ENCODE data around the gene SBF1. TPM values are rescaled to one million over a fixed set of nuclear protein-coding genes. Genes with fewer than 3 reads are reported as not detected.

Gene SBF1
- total and polyA plus RNA-seq, 12 donors = 41.0 to 73.0 (median 48.1) TPM

DNA sequence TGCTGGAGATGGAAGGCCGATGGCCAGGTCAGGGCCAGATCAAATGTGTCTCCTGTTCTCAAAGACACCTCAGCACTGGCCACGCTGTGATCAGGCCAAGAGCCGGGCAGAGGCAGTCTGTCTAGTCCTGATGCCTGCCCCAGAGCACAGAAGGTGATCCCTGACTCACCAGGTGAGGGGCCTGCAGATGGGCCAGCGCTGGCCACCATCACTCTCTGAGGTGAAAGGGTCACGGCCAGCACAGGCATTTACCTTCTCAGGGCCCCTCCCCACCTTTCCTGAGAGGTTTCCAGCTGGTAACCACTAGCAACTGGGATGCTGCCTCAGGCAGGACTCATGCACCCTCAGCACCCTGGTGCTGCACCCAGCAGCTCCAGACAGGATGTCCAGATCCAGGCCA is 2.9 kb downstream of the SBF1 start:
- TF ChIP-seq, protein P1, sequence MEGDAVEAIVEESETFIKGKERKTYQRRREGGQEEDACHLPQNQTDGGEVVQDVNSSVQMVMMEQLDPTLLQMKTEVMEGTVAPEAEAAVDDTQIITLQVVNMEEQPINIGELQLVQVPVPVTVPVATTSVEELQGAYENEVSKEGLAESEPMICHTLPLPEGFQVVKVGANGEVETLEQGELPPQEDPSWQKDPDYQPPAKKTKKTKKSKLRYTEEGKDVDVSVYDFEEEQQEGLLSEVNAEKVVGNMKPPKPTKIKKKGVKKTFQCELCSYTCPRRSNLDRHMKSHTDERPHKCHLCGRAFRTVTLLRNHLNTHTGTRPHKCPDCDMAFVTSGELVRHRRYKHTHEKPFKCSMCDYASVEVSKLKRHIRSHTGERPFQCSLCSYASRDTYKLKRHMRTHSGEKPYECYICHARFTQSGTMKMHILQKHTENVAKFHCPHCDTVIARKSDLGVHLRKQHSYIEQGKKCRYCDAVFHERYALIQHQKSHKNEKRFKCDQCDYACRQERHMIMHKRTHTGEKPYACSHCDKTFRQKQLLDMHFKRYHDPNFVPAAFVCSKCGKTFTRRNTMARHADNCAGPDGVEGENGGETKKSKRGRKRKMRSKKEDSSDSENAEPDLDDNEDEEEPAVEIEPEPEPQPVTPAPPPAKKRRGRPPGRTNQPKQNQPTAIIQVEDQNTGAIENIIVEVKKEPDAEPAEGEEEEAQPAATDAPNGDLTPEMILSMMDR (IDR thresholded peaks at IDR 0.05) = no peak
- peaks cover 31 to 67% (median 58%) of the 10 kb centered on the region in 9 donors for H3K4me1 ChIP-seq
- H3K9me3 ChIP-seq = no peaks in the 10 kb centered on the region
- H3K27me3 ChIP-seq = no peaks in the 10 kb centered on the region
- H3K27ac ChIP-seq = no peak overlapping the region
- ATAC-seq = no peak
- no peak for DNase-seq
- intact Hi-C loops (cut with DNase I) = no loop called here
- H3K4me3 ChIP-seq = no peak overlapping the region
- H3K36me3 ChIP-seq = peaks cover 0 to 14% (median 6%) of the 10 kb centered on the region in 9 donors
- 85 to 86% methylated on average over 5 of the region's 5 CpGs for WGBS, 2 donors

DNA sequence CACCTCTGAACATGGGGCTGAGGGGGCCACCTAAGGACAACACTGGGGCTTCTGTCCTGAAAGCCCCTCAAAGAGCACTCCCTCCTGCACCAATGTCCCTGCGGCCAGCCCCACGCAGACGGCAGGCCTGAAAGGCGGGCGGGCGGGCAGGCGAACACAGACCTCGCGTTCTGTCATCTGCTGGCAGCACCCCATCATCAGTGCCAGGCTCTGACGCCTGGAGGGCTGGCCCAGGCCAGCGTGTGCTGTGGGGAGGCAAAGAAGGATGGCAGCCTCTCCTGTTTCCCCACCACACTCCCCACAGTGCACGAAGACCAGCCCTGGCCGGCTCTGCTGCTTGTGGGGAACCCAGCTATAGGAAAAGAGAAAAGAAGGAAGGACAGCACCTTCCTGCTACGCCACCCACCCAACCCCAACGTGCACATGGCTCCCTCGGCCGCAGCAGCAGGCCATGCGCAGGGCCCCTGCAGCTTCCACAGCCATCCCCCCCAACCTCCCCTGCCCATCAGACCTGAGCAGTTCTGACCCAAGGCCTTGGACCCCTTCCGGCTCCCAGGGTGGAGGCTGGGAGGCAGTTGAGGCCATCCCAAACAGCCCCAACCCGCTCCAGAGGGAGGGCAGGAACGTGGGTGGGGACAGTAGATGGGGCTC is 3.5 kb downstream of the SBF1 start:
- peak overlapping the region in 1 of 10 donors; percentile 78 for H3K27ac ChIP-seq
- peaks cover 31 to 67% (median 58%) of the 10 kb centered on the region in 9 donors for H3K4me1 ChIP-seq
- TF ChIP-seq, protein P1 (IDR thresholded peaks at IDR 0.05) = no peak
- no peaks in the 10 kb centered on the region for H3K27me3 ChIP-seq
- WGBS, 2 donors = 80 to 84% methylated on average over 20 to 21 of the region's 21 CpGs
- ATAC-seq = no peak
- peaks cover 0 to 21% (median 12%) of the 10 kb centered on the region in 9 donors for H3K36me3 ChIP-seq
- H3K4me3 ChIP-seq = no peak overlapping the region
- H3K9me3 ChIP-seq = no peaks in the 10 kb centered on the region
- no peak for DNase-seq
- intact Hi-C loops (cut with DNase I) = no loop called here

- intact Hi-C loops (cut with DNase I) = no loop called here
- no peak for DNase-seq
- H3K36me3 ChIP-seq = peaks cover 0 to 29% (median 20%) of the 10 kb centered on the region in 9 donors
- H3K27ac ChIP-seq = peak overlapping the region in 1 of 10 donors; percentile 78
- TF ChIP-seq, protein P1 (IDR thresholded peaks at IDR 0.05) = no peak
- H3K4me1 ChIP-seq = peaks cover 31 to 65% (median 56%) of the 10 kb centered on the region in 9 donors
- ATAC-seq = no peak
- H3K27me3 ChIP-seq = no peaks in the 10 kb centered on the region
- H3K9me3 ChIP-seq = no peaks in the 10 kb centered on the region
- no peak overlapping the region for H3K4me3 ChIP-seq
- 73 to 74% methylated on average over 6 of the region's 6 CpGs for WGBS, 2 donors
Observed at GRCh38 chr22:50470491-50470890, 4.3 kb downstream of the SBF1 start.

GRCh38 chr22:50469377-50470305 is 5.2 kb downstream of the SBF1 start:
- intact Hi-C loops (cut with DNase I) = no loop called here
- H3K9me3 ChIP-seq = no peaks in the 10 kb centered on the region
- DNase-seq (peak in 1 of 2 donors; percentile 54), ATAC-seq (peak in 5 of 8 donors; percentile 9 to 34 (median 24))
- H3K27ac ChIP-seq = peak overlapping the region in 1 of 10 donors; percentile 80
- H3K4me1 ChIP-seq = peaks cover 31 to 61% (median 52%) of the 10 kb centered on the region in 9 donors
- TF ChIP-seq, protein P1 (IDR thresholded peaks at IDR 0.05) = no peak
- H3K27me3 ChIP-seq = no peaks in the 10 kb centered on the region
- peaks cover 0 to 37% (median 29%) of the 10 kb centered on the region in 9 donors for H3K36me3 ChIP-seq
- peak overlapping the region in 1 of 10 donors; percentile 26 for H3K4me3 ChIP-seq
- WGBS, 2 donors = 60 to 66% methylated on average over 24 to 25 of the region's 25 CpGs

All from heart right ventricle (tissue), 16 donors.